Kidney (tissue), 14 donors: ENCODE data around the gene BABAM2. TPM values are rescaled to one million over a fixed set of nuclear protein-coding genes. Genes with fewer than 3 reads are reported as not detected.

Source experiments
- DNase-seq, 5 donors: peaks; one replicate each; pipeline ENCODE4 v3.0.0-alpha.2; 2013 to 2020
- FAIRE-seq: peaks from 2 replicates; lab custom pipeline; 2012; peaks lifted over from hg19 to GRCh38; lab: Jason Lieb, UNC
- H3K27ac ChIP-seq, 2 donors: one replicate each; pipeline ENCODE4 v1.7.0; 2013; ENCODE audit warnings: low read depth in 2 of 2, low read length in 2 of 2, inconsistent platforms in 1 of 2
- H3K27me3 ChIP-seq: one replicate; pipeline ENCODE4 v1.7.1; 2013; ENCODE audit warnings: low read length, inconsistent platforms; ENCODE audit not compliant: control insufficient read depth, insufficient read depth
- H3K36me3 ChIP-seq, 3 donors: one replicate each; pipeline versions ENCODE4 v1.7.0 to v1.7.1; 2013; ENCODE audit warnings: low read length in 3 of 3, control low read depth in 1 of 3, inconsistent platforms in 1 of 3; ENCODE audit not compliant: insufficient read depth in 3 of 3, control insufficient read depth in 2 of 3
- H3K4me1 ChIP-seq, 3 donors: one replicate each; pipeline versions ENCODE4 v1.7.0 to v1.7.1; 2013; ENCODE audit warnings: low read length in 3 of 3, inconsistent platforms in 1 of 3, low read depth in 1 of 3; ENCODE audit not compliant: control insufficient read depth in 2 of 3, insufficient read depth in 2 of 3
- H3K4me3 ChIP-seq, 3 donors: one replicate each; pipeline versions ENCODE4 v1.7.0 to v1.8.1; 2013; ENCODE audit warnings: low read length in 3 of 3, control low read depth in 1 of 3, inconsistent platforms in 1 of 3
- H3K9ac ChIP-seq, 3 donors: one replicate each; pipeline versions ENCODE4 v1.7.0 to v1.7.1; 2013; ENCODE audit warnings: low read length in 3 of 3, control low read depth in 1 of 3, inconsistent platforms in 1 of 3
- H3K9me3 ChIP-seq, 3 donors: one replicate each; pipeline versions ENCODE4 v1.7.0 to v1.7.1; 2013; ENCODE audit warnings: low read length in 3 of 3, control low read depth in 1 of 3, inconsistent platforms in 1 of 3; ENCODE audit not compliant: control insufficient read depth in 2 of 3, insufficient read depth in 1 of 3
- intact Hi-C: fragments of 100-400 bp; cut with DNase I; formaldehyde crosslinking; loops from one replicate; pipeline ENCODE4 v1.11.1; 2022
- polyA plus RNA-seq: library from polyadenylated mRNA; stranded (reverse); fragments of 350-450 nt; fragmentation: Illumina TruSeq; extraction: RNeasy Lipid Tissue Mini Kit (QIAGEN cat#74804); gene quantifications from one replicate; pipeline ENCODE4 v1.2.3, GENCODE V29; 2014; ENCODE audit warnings: low read depth, low replicate concordance; ENCODE audit not compliant: insufficient read depth
- total RNA-seq: library from RNA; stranded (reverse); fragmentation: NEBNext Ultra II Directional; extraction: Animal tissue kit (Norgen Biotek cat#: 25700); gene quantifications from one replicate; pipeline ENCODE4 v1.2.1, GENCODE V29; 2021
- TF ChIP-seq, protein P1 (sequence below): IDR thresholded peaks from 3 replicates; pipeline ENCODE4 v1.5.1; 2012; ENCODE audit warnings: mild to moderate bottlenecking, moderate library complexity, borderline replicate concordance; ENCODE audit not compliant: insufficient read depth; ENCODE audit errors: extremely low read depth
- donor health status: control.
- donor health status: control.
- donor health status: control.
- donor health status: control.
- donor health status: control.
- donor health status: DM: yes; HTN: yes; CAD: no.
- donor health status: Normal renal cell carcinoma (clear cell type).

Gene BABAM2
- total and polyA plus RNA-seq, 2 donors from 2014 or later, result 68.4 to 74.1 TPM

DNA sequence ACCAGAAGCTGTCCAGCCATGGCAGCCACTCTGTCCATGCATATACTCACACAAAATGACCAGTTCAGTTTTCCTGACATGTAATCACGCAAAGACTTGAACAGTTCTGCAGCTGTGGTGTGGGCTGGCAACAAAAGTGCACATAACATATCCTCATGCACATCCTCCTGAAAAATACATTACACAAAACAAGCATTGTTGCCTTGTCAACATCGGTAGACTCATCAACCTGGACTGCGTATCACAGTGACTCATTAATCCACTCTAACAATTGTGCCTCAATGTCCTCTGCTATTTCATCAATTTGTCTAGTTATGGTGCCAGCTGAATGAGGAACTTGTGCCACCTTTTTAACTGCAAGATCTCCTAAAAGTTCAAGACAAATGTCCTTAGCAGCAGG is 19.8 kb upstream of the BABAM2 start:
- FAIRE-seq (no peak), DNase-seq (no peak)
- Histone ChIP-seq H3K27ac (no peak overlapping the region), H3K4me1 (no peaks in the 10 kb centered on the region), H3K27me3 (no peaks in the 10 kb centered on the region), H3K9me3 (no peaks in the 10 kb centered on the region), H3K4me3 (no peak overlapping the region), H3K9ac (no peak overlapping the region), H3K36me3 (peaks cover 0 to 4% (median 3%) of the 10 kb centered on the region in 3 donors)
- TF ChIP-seq, protein P1, sequence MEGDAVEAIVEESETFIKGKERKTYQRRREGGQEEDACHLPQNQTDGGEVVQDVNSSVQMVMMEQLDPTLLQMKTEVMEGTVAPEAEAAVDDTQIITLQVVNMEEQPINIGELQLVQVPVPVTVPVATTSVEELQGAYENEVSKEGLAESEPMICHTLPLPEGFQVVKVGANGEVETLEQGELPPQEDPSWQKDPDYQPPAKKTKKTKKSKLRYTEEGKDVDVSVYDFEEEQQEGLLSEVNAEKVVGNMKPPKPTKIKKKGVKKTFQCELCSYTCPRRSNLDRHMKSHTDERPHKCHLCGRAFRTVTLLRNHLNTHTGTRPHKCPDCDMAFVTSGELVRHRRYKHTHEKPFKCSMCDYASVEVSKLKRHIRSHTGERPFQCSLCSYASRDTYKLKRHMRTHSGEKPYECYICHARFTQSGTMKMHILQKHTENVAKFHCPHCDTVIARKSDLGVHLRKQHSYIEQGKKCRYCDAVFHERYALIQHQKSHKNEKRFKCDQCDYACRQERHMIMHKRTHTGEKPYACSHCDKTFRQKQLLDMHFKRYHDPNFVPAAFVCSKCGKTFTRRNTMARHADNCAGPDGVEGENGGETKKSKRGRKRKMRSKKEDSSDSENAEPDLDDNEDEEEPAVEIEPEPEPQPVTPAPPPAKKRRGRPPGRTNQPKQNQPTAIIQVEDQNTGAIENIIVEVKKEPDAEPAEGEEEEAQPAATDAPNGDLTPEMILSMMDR, result no peak
- intact Hi-C loops, result no loop called here

DNA sequence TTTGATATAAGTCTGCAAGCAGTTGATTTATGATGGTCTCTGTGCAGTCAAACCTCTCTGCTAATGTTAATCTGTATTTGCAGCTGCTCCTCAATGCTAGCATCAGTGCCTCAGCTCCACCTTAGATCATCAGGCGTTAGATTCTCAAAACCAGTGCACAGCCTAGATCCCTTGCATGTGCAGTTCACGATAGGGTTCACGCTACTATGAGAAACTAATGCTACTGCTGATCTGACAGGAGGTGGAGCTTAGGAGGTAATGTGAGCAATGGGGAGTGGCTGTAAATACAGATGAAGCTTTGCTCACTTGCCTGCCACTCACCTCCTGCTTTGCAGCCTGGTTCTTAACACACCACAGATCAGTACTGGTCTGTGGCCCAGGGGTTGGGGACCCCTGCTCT is 18.7 kb upstream of the BABAM2 start:
- Histone ChIP-seq H3K27ac (no peak overlapping the region), H3K36me3 (peaks cover 0 to 4% (median 3%) of the 10 kb centered on the region in 3 donors), H3K9me3 (no peaks in the 10 kb centered on the region), H3K27me3 (no peaks in the 10 kb centered on the region), H3K9ac (no peak overlapping the region), H3K4me3 (no peak overlapping the region), H3K4me1 (no peaks in the 10 kb centered on the region)
- FAIRE-seq (no peak), DNase-seq (no peak)
- TF ChIP-seq, protein P1, result no peak
- intact Hi-C loops, result no loop called here

DNA sequence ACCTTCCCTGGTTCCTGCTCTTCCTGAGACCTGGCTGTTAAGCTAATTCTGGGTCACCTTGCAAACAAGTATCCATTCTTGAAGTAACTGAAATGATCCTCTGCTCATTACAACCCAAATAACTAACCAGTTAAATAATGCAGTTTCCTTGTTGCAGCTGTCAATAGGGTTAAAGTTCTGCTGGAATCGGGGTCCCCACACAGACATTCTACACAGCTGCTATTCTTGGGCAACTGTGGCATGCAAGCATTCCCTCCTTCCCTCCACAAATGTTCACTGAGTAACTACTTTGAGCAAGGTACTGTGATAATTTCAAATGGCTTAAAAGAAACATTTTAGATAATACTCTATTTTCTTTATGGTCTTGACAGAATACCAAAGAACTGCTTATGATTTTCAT is 17.4 kb upstream of the BABAM2 start:
- DNase-seq (no peak), FAIRE-seq (no peak)
- peaks cover 0 to 4% (median 3%) of the 10 kb centered on the region in 3 donors for H3K36me3 ChIP-seq
- no peaks in the 10 kb centered on the region for H3K27me3 ChIP-seq
- intact Hi-C loops, result no loop called here
- H3K9ac ChIP-seq, result no peak overlapping the region
- H3K4me3 ChIP-seq, result no peak overlapping the region
- H3K27ac ChIP-seq, result no peak overlapping the region
- TF ChIP-seq, protein P1, result no peak
- no peaks in the 10 kb centered on the region for H3K9me3 ChIP-seq
- H3K4me1 ChIP-seq, result no peaks in the 10 kb centered on the region

DNA sequence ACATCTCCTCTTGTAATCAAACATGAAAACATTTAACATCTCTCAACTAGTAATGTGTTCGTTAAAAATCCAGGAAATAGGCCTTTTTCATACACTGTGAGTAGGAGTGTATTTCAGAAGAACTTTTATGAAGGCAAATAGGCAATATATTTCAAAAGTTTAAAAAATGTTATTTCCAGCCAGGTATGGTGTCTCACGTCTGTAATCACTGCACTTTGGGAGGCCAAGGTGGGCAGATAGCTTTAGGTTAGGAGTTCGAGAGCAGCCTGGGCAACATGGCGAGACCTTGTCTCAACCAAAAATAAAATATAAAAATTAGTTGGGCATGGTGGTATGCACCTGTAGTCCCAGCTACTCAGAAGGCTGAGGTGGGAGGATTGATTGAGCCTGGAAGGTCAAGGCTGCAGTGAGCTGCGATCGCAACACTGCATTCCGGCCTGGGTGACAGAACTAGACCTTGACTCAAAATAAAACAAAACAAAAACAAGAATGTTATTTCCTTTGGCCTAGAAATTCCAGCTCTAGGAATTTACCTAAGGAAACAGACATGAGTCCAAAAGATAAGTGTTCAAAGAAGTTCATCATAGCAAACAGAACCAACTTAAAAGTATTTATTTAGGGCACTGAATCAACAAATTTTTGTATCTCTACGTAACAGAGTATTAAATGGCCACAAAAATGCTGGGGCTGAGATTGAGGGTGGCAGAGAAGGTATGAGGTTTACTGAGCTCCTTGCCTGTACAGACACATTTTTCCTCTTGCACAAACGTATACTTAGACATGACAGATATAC is 15.2 kb upstream of the BABAM2 start:
- Histone ChIP-seq H3K27ac (no peak overlapping the region), H3K9me3 (no peaks in the 10 kb centered on the region), H3K9ac (no peak overlapping the region), H3K4me3 (no peak overlapping the region), H3K36me3 (peaks cover 0 to 3% (median 1%) of the 10 kb centered on the region in 3 donors), H3K4me1 (no peaks in the 10 kb centered on the region), H3K27me3 (no peaks in the 10 kb centered on the region)
- FAIRE-seq (no peak), DNase-seq (no peak)
- intact Hi-C loops, result no loop called here
- TF ChIP-seq, protein P1, result no peak
